ENCODE measurements around the gene PPP4R4.
A peak's percentile ranks its signal among the peaks of the same experiment; 100 is the strongest.
"Not testable (repeated sequence)": the region's sequence is repeated elsewhere in the genome, so short reads cannot be mapped to it uniquely, and the experiment has no call there.

PPP4R4 gene

GRCh38 chr14:94295360-94296180 is 121.4 kb downstream of the PPP4R4 start:
- FAIRE-seq (no peak), DNase-seq (ENCODE audit: extremely low spot score, insufficient read length, low read depth) (no peak)

GRCh38 chr14:94296181-94296545 is 122.0 kb downstream of the PPP4R4 start:
- DNase-seq (ENCODE audit: extremely low spot score, insufficient read length, low read depth): not testable (repeated sequence)

GRCh38 chr14:94298130-94298529 is 124.0 kb downstream of the PPP4R4 start:
- FAIRE-seq: no peak
- DNase-seq (ENCODE audit: extremely low spot score, insufficient read length, low read depth): no peak

More at GRCh38 chr14:94296181-94296545, 122.0 kb downstream of the PPP4R4 start:
- not testable (repeated sequence) for FAIRE-seq

- DNase-seq (ENCODE audit: extremely low spot score, insufficient read length, low read depth): no peak
- FAIRE-seq: no peak
Observed at GRCh38 chr14:94303111-94303510, 129.0 kb downstream of the PPP4R4 start.

- DNase-seq (ENCODE audit: extremely low spot score, insufficient read length, low read depth): no peak
- no peak for FAIRE-seq
Observed at GRCh38 chr14:94304243-94304642, 130.1 kb downstream of the PPP4R4 start.

- no peak for DNase-seq (ENCODE audit: extremely low spot score, insufficient read length, low read depth)
- FAIRE-seq: no peak
Observed at GRCh38 chr14:94305620-94306019, 131.5 kb downstream of the PPP4R4 start.

- DNase-seq (ENCODE audit: extremely low spot score, insufficient read length, low read depth) (no peak), FAIRE-seq (no peak)
Observed at GRCh38 chr14:94306047-94306978, 132.2 kb downstream of the PPP4R4 start.

- DNase-seq (ENCODE audit: extremely low spot score, insufficient read length, low read depth): no peak
- peak; percentile 21 for FAIRE-seq
Observed at GRCh38 chr14:94307410-94307992, 133.4 kb downstream of the PPP4R4 start.

- no peak for DNase-seq (ENCODE audit: extremely low spot score, insufficient read length, low read depth)
- no peak for FAIRE-seq
Observed at GRCh38 chr14:94309721-94310120, 135.6 kb downstream of the PPP4R4 start.

GRCh38 chr14:94310248-94310647 is 136.1 kb downstream of the PPP4R4 start:
- no peak for DNase-seq (ENCODE audit: extremely low spot score, insufficient read length, low read depth)
- no peak for FAIRE-seq

GRCh38 chr14:94312481-94313246 is 138.5 kb downstream of the PPP4R4 start:
- no peak for FAIRE-seq
- no peak for DNase-seq (ENCODE audit: extremely low spot score, insufficient read length, low read depth)

GRCh38 chr14:94313991-94314655 is 140.0 kb downstream of the PPP4R4 start:
- no peak for DNase-seq (ENCODE audit: extremely low spot score, insufficient read length, low read depth)
- FAIRE-seq: no peak

GRCh38 chr14:94314890-94315289 is 140.8 kb downstream of the PPP4R4 start:
- FAIRE-seq: no peak
- no peak for DNase-seq (ENCODE audit: extremely low spot score, insufficient read length, low read depth)

GRCh38 chr14:94316692-94317091 is 142.6 kb downstream of the PPP4R4 start:
- no peak for FAIRE-seq

GRCh38 chr14:94317259-94317658 is 143.1 kb downstream of the PPP4R4 start:
- no peak for FAIRE-seq
- no peak for DNase-seq (ENCODE audit: extremely low spot score, insufficient read length, low read depth)

More at GRCh38 chr14:94316692-94317091, 142.6 kb downstream of the PPP4R4 start:
- DNase-seq (ENCODE audit: extremely low spot score, insufficient read length, low read depth): no peak

- no peak for DNase-seq (ENCODE audit: extremely low spot score, insufficient read length, low read depth)
- FAIRE-seq: peak; percentile 5
Observed at GRCh38 chr14:94320243-94320642, 146.1 kb downstream of the PPP4R4 start.

GRCh38 chr14:94321421-94322271 is 147.5 kb downstream of the PPP4R4 start:
- DNase-seq (ENCODE audit: extremely low spot score, insufficient read length, low read depth): no peak
- no peak for FAIRE-seq
